NCI-H2081 (cell line): ENCODE data around the gene PHKG1.
"Not testable (repeated sequence)": the region's sequence is repeated elsewhere in the genome, so short reads cannot be mapped to it uniquely, and the experiment has no call there.

ENCODE experiments used
- DNase-seq, 2 experiments: peaks; one replicate each; lab custom pipeline; 2025; lab: John Stamatoyannopoulos, UW

PHKG1 gene

GRCh38 chr7:56092789-56093531 is at the start of gene PHKG1:
TSS of gene PHKG1 (minus strand) at chr7:56092952. CDS start at chr7:56088941, 4,011 bp downstream.
- DNase-seq = peak; percentile 80 to 83

GRCh38 chr7:56131062-56131461 is 38.3 kb upstream of the PHKG1 start:
- DNase-seq = not testable (repeated sequence)

- no peak for DNase-seq
These were observed 34.7 kb upstream of the PHKG1 start for GRCh38 chr7:56127241-56127975.

- no peak for DNase-seq
These were observed 33.1 kb upstream of the PHKG1 start for GRCh38 chr7:56125831-56126230.

- no peak for DNase-seq
These were observed 32.2 kb upstream of the PHKG1 start for GRCh38 chr7:56124981-56125380.

GRCh38 chr7:56121440-56121839 is 28.7 kb upstream of the PHKG1 start:
- no peak for DNase-seq

GRCh38 chr7:56115852-56116538 is 23.2 kb upstream of the PHKG1 start, which contains the start of gene NUPR2:
TSS of gene NUPR2 (minus strand) at chr7:56116417. CDS start at chr7:56116314, 103 bp downstream.
- no peak for DNase-seq

GRCh38 chr7:56112244-56112643 is 19.5 kb upstream of the PHKG1 start:
- not testable (repeated sequence) for DNase-seq

- DNase-seq = no peak
These were observed 17.9 kb upstream of the PHKG1 start for GRCh38 chr7:56110611-56111010.

GRCh38 chr7:56107954-56108258 is 15.2 kb upstream of the PHKG1 start:
- no peak for DNase-seq

- DNase-seq = peak; percentile 99 to 100
These were observed 13.6 kb upstream of the PHKG1 start, which contains the start of gene CHCHD2 for GRCh38 chr7:56106108-56107073. TSS of gene CHCHD2 (minus strand) at chr7:56106476. CDS start at chr7:56106413, 63 bp downstream.

GRCh38 chr7:56105508-56105907 is 12.8 kb upstream of the PHKG1 start:
- DNase-seq = peak; percentile 1 to 50

- not testable (repeated sequence) for DNase-seq
These were observed 11.4 kb upstream of the PHKG1 start for GRCh38 chr7:56104138-56104537.

- no peak for DNase-seq
These were observed 6.9 kb upstream of the PHKG1 start for GRCh38 chr7:56099653-56100052.

- DNase-seq = not testable (repeated sequence)
These were observed 5.6 kb upstream of the PHKG1 start for GRCh38 chr7:56098187-56099008.

GRCh38 chr7:56097700-56098099 is 4.9 kb upstream of the PHKG1 start:
- DNase-seq = no peak

- not testable (repeated sequence) for DNase-seq
These were observed 364 bp downstream of the PHKG1 start for GRCh38 chr7:56092388-56092787.

GRCh38 chr7:56091591-56091990 is 1.2 kb downstream of the PHKG1 start:
- DNase-seq = no peak

GRCh38 chr7:56087445-56087844 is 5.3 kb downstream of the PHKG1 start:
- DNase-seq = no peak

- DNase-seq = no peak
These were observed 6.0 kb downstream of the PHKG1 start for GRCh38 chr7:56086761-56087160.
